Measurements from ENCODE around the gene HSFX1.

DNA sequence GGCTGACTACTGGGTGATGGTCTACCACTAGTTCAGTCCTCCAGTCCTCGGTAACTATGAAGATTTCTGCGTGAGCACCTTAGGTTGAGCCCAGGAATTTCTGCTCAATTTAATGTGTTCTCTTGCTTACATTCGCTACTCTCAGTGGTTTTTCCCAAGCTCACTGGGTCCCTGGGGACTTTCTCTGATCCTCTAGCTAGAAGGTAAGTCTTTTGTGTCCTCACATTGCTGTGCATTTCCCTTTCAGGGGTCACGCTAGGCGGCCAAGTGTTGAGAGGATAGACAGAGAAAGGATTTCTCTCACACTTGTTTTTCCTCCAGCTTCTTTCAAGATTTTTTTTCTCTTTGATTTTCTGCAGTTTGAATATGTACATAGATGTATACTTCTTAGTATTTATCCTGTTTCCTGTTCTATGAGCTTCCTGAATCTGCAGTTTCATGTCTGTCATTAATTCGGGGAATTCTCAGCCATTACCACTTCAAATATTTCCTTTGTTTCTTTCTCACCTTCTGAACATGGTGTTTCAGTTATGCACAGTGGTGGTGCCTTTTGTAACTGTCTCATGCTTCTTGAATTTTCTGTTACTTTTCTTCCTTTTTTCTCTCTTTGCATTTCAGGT lies 25.3 kb downstream of the HSFX1 start:
- TF ChIP-seq POLR2A (IDR thresholded peaks at IDR 0.05) (no peak), CTCF (IDR thresholded peaks at IDR 0.05) (no peak)
